Fibroblast of mammary gland (primary cell): ENCODE results near the gene LHX4.

Experiments
- DNase-seq: peaks from one replicate; pipeline ENCODE4 v3.0.0-alpha.2; 2010; ENCODE audit warnings: low read depth
- H3K4me3 ChIP-seq: 2 replicates; pipeline ENCODE4 v1.5.1; 2011; ENCODE audit warnings: low read depth, mild to moderate bottlenecking, low read length, moderate library complexity; ENCODE audit not compliant: control insufficient read depth
- CTCF ChIP-seq: conservative IDR thresholded peaks from 2 replicates; pipeline ENCODE4 v1.5.1; 2011; ENCODE audit warnings: low read depth, low read length, inconsistent platforms; ENCODE audit not compliant: control insufficient read depth, insufficient read depth

Gene LHX4

GRCh38 chr1:180266275-180267210, 36.5 kb downstream of the LHX4 start:
- TF ChIP-seq CTCF, result no peak
- H3K4me3 ChIP-seq, result no peak overlapping the region
- no peak for DNase-seq

GRCh38 chr1:180267211-180267561, 37.1 kb downstream of the LHX4 start:
- no peak for TF ChIP-seq CTCF
- H3K4me3 ChIP-seq, result no peak overlapping the region
- DNase-seq, result no peak

- DNase-seq, result no peak
- TF ChIP-seq CTCF, result no peak
- no peak overlapping the region for H3K4me3 ChIP-seq
Measured at GRCh38 chr1:180267761-180268555, 37.9 kb downstream of the LHX4 start.

GRCh38 chr1:180268556-180269075, 38.6 kb downstream of the LHX4 start:
- DNase-seq, result no peak
- no peak overlapping the region for H3K4me3 ChIP-seq
- TF ChIP-seq CTCF, result no peak

GRCh38 chr1:180269645-180270529, 39.8 kb downstream of the LHX4 start:
- no peak overlapping the region for H3K4me3 ChIP-seq
- no peak for DNase-seq
- peak; percentile 29 for TF ChIP-seq CTCF
